A673 (cell line): ENCODE data around the gene NCAPD3.

Experiments used
- CTCF ChIP-seq: fragments of 300-800, 200-600 bp; sonication (generic); conservative IDR thresholded peaks from 2 replicates; pipeline ENCODE4 v1.5.1; 2017; ENCODE audit warnings: low read depth, mild to moderate bottlenecking, antibody characterized with exemption, low read length, moderate library complexity, mixed read lengths
- EZH2 ChIP-seq: fragments of 200-600 bp; sonication (generic); IDR thresholded peaks from 2 replicates; pipeline ENCODE4 v1.6.1; 2017; ENCODE audit warnings: borderline replicate concordance, low read depth, mild to moderate bottlenecking, mixed read lengths, antibody characterized with exemption, low read length; ENCODE audit not compliant: poor library complexity, severe bottlenecking

DNA sequence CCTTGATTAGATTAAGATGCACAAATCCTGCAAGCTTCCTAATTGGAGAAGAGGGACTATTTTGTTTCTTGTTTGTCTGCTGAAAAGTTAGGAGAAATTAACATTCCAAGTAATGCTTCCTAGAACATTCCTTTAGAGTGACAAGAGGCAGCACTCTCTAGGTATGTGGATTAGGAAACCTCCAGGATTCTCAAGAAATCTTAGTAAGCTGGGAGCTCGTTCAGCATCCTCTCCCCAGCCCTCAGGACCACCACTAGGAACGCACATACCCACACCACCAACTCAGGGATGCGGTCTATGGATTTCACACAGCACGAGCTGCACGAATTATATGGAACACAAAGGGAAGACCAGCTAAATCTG lies 52.9 kb downstream of the NCAPD3 start:
- no peak for TF ChIP-seq CTCF
- TF ChIP-seq EZH2 = no peak
